ENCODE results near the gene GRM5.

The GRM5 gene

GRCh38 chr11:88508759-88509581, 556.8 kb downstream of the GRM5 start:
- peak overlapping the region; percentile 39 for H3K4me3 ChIP-seq (ENCODE audit: low read depth, low read length)
- in situ Hi-C loops (cut with HindIII; ENCODE audit: low sequenced_read_pairs): no loop called here
- DNase-seq (ENCODE audit: low read depth, low spot score): no peak
- no peak for TF ChIP-seq CTCF (IDR thresholded peaks at IDR 0.05; ENCODE audit: low read depth, low read length)

GRCh38 chr11:88508418-88508758, 557.4 kb downstream of the GRM5 start:
- no peak for DNase-seq (ENCODE audit: low read depth, low spot score)
- in situ Hi-C loops (cut with HindIII; ENCODE audit: low sequenced_read_pairs): no loop called here
- TF ChIP-seq CTCF (IDR thresholded peaks at IDR 0.05; ENCODE audit: low read depth, low read length): no peak
- no peak overlapping the region for H3K4me3 ChIP-seq (ENCODE audit: low read depth, low read length)

- no peak for DNase-seq (ENCODE audit: low read depth, low spot score)
- in situ Hi-C loops (cut with HindIII; ENCODE audit: low sequenced_read_pairs): no loop called here
- no peak for TF ChIP-seq CTCF (IDR thresholded peaks at IDR 0.05; ENCODE audit: low read depth, low read length)
- H3K4me3 ChIP-seq (ENCODE audit: low read depth, low read length): no peak overlapping the region
These were observed 557.9 kb downstream of the GRM5 start for GRCh38 chr11:88507771-88508417.

- DNase-seq (ENCODE audit: low read depth, low spot score): no peak
- TF ChIP-seq CTCF (IDR thresholded peaks at IDR 0.05; ENCODE audit: low read depth, low read length): no peak
- no peak overlapping the region for H3K4me3 ChIP-seq (ENCODE audit: low read depth, low read length)
- in situ Hi-C loops (cut with HindIII; ENCODE audit: low sequenced_read_pairs): no loop called here
These were observed 564.2 kb downstream of the GRM5 start for GRCh38 chr11:88501541-88501940.

GRCh38 chr11:88495836-88496235, 569.9 kb downstream of the GRM5 start:
- no peak for DNase-seq (ENCODE audit: low read depth, low spot score)
- in situ Hi-C loops (cut with HindIII; ENCODE audit: low sequenced_read_pairs): no loop called here
- TF ChIP-seq CTCF (IDR thresholded peaks at IDR 0.05; ENCODE audit: low read depth, low read length): no peak
- H3K4me3 ChIP-seq (ENCODE audit: low read depth, low read length): no peak overlapping the region

- no peak for TF ChIP-seq CTCF (IDR thresholded peaks at IDR 0.05; ENCODE audit: low read depth, low read length)
- in situ Hi-C loops (cut with HindIII; ENCODE audit: low sequenced_read_pairs): no loop called here
- H3K4me3 ChIP-seq (ENCODE audit: low read depth, low read length): no peak overlapping the region
- DNase-seq (ENCODE audit: low read depth, low spot score): no peak
These were observed 570.9 kb downstream of the GRM5 start for GRCh38 chr11:88494848-88495247.

All from astrocyte of the spinal cord (primary cell).